ENCODE results near the gene MYO10. TPM values are rescaled to one million over a fixed set of nuclear protein-coding genes. Genes with fewer than 3 reads are reported as not detected.

Gene MYO10
- total and polyA plus RNA-seq, 2 of the 8 experiments (the other 6 are each of a cell fraction or from before 2014, with no cell fraction given): 21.5 to 107 TPM

DNA sequence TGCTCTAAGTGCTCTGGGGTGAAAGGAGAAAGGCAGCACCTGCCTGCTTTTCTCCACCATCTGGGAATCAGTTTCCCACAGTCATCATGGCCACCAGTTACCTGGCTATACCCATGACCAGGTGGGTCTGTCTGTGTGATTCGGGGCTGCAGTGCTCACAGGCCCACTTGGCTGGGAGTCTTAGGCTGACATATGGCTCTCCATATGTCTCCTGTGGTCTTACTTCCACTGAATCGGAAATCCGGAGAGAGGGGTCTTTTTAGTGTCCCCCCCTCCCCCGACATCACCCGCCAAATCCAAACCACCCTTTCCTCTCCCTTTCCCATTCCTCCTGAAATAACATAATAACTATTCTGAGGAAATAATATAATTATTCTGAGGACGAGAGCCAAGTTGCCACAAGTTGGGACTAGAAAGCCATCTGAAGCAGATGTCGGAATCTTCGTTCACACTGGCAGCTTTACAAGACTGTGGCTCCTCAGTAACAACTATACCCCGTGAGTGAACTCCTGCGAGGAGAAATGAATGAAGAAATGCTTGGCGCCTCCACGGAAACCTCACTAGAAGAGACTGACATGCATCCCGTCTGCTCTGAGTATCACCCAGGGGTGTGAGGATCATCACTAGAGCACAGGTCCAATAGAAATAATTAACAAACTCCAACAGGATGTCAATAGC lies 143.4 kb downstream of the MYO10 start (continued):
- TF ChIP-seq, protein P1, sequence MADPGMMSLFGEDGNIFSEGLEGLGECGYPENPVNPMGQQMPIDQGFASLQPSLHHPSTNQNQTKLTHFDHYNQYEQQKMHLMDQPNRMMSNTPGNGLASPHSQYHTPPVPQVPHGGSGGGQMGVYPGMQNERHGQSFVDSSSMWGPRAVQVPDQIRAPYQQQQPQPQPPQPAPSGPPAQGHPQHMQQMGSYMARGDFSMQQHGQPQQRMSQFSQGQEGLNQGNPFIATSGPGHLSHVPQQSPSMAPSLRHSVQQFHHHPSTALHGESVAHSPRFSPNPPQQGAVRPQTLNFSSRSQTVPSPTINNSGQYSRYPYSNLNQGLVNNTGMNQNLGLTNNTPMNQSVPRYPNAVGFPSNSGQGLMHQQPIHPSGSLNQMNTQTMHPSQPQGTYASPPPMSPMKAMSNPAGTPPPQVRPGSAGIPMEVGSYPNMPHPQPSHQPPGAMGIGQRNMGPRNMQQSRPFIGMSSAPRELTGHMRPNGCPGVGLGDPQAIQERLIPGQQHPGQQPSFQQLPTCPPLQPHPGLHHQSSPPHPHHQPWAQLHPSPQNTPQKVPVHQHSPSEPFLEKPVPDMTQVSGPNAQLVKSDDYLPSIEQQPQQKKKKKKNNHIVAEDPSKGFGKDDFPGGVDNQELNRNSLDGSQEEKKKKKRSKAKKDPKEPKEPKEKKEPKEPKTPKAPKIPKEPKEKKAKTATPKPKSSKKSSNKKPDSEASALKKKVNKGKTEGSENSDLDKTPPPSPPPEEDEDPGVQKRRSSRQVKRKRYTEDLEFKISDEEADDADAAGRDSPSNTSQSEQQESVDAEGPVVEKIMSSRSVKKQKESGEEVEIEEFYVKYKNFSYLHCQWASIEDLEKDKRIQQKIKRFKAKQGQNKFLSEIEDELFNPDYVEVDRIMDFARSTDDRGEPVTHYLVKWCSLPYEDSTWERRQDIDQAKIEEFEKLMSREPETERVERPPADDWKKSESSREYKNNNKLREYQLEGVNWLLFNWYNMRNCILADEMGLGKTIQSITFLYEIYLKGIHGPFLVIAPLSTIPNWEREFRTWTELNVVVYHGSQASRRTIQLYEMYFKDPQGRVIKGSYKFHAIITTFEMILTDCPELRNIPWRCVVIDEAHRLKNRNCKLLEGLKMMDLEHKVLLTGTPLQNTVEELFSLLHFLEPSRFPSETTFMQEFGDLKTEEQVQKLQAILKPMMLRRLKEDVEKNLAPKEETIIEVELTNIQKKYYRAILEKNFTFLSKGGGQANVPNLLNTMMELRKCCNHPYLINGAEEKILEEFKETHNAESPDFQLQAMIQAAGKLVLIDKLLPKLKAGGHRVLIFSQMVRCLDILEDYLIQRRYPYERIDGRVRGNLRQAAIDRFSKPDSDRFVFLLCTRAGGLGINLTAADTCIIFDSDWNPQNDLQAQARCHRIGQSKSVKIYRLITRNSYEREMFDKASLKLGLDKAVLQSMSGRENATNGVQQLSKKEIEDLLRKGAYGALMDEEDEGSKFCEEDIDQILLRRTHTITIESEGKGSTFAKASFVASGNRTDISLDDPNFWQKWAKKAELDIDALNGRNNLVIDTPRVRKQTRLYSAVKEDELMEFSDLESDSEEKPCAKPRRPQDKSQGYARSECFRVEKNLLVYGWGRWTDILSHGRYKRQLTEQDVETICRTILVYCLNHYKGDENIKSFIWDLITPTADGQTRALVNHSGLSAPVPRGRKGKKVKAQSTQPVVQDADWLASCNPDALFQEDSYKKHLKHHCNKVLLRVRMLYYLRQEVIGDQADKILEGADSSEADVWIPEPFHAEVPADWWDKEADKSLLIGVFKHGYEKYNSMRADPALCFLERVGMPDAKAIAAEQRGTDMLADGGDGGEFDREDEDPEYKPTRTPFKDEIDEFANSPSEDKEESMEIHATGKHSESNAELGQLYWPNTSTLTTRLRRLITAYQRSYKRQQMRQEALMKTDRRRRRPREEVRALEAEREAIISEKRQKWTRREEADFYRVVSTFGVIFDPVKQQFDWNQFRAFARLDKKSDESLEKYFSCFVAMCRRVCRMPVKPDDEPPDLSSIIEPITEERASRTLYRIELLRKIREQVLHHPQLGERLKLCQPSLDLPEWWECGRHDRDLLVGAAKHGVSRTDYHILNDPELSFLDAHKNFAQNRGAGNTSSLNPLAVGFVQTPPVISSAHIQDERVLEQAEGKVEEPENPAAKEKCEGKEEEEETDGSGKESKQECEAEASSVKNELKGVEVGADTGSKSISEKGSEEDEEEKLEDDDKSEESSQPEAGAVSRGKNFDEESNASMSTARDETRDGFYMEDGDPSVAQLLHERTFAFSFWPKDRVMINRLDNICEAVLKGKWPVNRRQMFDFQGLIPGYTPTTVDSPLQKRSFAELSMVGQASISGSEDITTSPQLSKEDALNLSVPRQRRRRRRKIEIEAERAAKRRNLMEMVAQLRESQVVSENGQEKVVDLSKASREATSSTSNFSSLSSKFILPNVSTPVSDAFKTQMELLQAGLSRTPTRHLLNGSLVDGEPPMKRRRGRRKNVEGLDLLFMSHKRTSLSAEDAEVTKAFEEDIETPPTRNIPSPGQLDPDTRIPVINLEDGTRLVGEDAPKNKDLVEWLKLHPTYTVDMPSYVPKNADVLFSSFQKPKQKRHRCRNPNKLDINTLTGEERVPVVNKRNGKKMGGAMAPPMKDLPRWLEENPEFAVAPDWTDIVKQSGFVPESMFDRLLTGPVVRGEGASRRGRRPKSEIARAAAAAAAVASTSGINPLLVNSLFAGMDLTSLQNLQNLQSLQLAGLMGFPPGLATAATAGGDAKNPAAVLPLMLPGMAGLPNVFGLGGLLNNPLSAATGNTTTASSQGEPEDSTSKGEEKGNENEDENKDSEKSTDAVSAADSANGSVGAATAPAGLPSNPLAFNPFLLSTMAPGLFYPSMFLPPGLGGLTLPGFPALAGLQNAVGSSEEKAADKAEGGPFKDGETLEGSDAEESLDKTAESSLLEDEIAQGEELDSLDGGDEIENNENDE (IDR thresholded peaks at IDR 0.05; ENCODE audit: insufficient replicate concordance, low read length): no peak
- TF ChIP-seq KDM1A (IDR thresholded peaks at IDR 0.05; ENCODE audit: borderline replicate concordance, low read length) (no peak), TCF12 (IDR thresholded peaks at IDR 0.05; ENCODE audit: low read depth, low read length) (no peak), NANOG (IDR thresholded peaks at IDR 0.05; ENCODE audit: insufficient read depth, low read depth, low read length, poor library complexity, severe bottlenecking) (no peak)
- TF ChIP-seq, protein P2, sequence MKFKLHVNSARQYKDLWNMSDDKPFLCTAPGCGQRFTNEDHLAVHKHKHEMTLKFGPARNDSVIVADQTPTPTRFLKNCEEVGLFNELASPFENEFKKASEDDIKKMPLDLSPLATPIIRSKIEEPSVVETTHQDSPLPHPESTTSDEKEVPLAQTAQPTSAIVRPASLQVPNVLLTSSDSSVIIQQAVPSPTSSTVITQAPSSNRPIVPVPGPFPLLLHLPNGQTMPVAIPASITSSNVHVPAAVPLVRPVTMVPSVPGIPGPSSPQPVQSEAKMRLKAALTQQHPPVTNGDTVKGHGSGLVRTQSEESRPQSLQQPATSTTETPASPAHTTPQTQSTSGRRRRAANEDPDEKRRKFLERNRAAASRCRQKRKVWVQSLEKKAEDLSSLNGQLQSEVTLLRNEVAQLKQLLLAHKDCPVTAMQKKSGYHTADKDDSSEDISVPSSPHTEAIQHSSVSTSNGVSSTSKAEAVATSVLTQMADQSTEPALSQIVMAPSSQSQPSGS (IDR thresholded peaks at IDR 0.05; ENCODE audit: low read length): no peak
